ENCODE results near the gene GALR1. TPM values are rescaled to one million over a fixed set of nuclear protein-coding genes. Genes with fewer than 3 reads are reported as not detected.

The GALR1 gene
- total and polyA plus RNA-seq, 3 experiments from 2014 or later: not detected

Other genes with a start within 250 kb of the GALR1 start
- 10 to 100 TPM; 59.5 to 60.0 TPM for gene MBP, start 117.1 kb upstream of the GALR1 start, total RNA-seq
- gene MBP, start 117.1 kb upstream of the GALR1 start, polyA plus RNA-seq: 196 TPM

Measured in CD8-positive, alpha-beta memory T cell (primary cell).